Hematopoietic multipotent progenitor cell treated with erythropoietin and hydrocortisone succinate and interleukin-3 and kit ligand, for 6 days (in vitro differentiated cells): ENCODE measurements around the gene CIP2A.

Source experiments
- DNase-seq: peaks from one replicate; pipeline ENCODE4 v3.0.0-alpha.2; 2015

The CIP2A gene

GRCh38 chr3:108555966-108556581, 33.2 kb downstream of the CIP2A start:
- no peak for DNase-seq

DNA sequence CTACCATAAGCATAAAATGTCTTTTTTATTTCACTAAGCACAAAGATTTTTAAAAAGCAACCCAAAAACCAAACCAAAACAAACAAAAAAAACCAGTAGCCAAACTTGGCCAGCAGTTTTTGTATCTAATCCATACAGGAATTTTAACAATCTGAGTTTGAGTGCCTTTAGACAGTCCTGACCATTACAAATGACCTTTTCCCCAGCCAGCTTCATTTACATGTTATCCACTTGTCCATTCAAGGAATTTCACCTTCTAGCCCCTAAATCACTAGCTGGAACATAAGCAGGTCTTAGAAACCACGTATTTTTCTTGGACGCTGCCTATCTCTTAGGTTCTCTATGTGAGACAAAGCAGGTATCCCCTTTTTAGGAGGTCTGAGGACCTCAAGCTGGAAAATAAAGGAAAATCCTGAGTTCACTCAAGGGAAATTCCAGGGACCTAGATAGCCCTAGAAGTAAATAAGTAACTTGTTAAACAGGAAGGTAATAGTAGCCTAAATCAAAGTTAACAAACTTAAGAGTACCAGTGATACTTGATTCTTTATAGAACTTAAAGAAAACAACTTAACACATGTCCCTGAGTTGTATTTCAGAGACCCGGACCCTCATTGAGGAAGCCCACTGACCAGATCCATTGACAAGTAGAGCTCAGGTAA, 34.2 kb downstream of the CIP2A start:
- no peak for DNase-seq

- no peak for DNase-seq
Measured at GRCh38 chr3:108554229-108554628, 35.0 kb downstream of the CIP2A start.

DNA sequence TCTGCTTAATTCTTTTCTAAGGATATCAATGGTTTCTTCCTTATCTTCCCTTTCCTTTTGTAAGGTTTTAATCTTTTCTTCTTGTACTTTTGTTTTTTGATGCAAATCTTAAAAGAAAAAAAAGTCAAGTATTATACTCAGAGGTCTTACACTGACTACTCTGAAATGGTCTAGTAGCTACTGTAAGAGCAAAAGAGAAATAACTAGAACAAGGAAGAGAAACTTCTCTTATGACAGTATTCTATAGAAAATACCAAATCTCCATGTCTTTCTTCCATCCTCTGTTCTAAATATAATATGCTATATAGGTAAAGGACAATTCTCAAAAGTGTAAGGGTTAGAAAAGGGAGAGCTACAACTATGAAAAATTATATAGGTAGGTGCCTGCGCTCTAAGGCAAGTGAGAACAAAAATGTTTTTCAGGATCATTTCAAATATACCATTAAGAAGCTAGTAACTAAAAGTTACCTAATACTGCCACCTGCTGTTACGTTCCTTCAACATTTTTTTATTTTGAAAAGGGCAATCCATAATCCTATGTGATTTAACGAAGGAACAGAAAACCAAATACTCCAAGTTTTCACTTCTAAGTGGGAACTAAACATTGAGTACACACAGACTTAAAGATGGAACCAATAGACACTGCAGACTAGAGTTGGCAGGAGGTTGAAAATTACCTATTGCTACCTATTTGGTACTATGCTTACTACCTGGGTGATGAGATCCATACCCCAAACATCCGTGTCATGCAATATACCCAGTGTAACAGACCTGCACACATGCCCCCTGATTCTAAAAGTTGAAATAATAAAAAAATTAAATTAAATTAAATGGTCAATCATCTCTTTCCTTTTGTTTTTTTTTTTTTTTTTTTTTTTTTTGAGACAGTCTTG, 36.7 kb downstream of the CIP2A start:
- DNase-seq: peak; percentile 85

DNA sequence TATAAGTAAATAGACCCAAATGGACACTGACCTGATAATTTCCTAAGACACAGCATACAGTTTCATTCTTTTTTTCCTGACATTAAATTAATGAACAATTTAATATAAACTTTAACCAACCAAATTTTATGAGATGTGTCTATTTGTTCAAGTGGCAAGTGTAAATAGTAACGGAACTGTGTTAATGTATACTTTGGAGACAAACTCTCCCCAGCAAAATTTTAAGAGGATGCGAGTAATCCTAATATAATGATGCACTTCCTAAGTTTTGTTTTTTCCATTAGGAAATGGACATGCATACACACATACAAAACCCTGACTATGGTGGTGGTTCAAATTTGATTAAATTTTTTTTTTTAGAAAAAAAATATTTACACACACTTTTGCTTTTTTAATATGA, 40.4 kb downstream of the CIP2A start:
- DNase-seq: no peak

- no peak for DNase-seq
Measured at GRCh38 chr3:108548304-108548703, 40.9 kb downstream of the CIP2A start.

- DNase-seq: no peak
Measured at GRCh38 chr3:108546692-108547091, 42.5 kb downstream of the CIP2A start.

GRCh38 chr3:108546247-108546646, 43.0 kb downstream of the CIP2A start:
- DNase-seq: no peak

DNA sequence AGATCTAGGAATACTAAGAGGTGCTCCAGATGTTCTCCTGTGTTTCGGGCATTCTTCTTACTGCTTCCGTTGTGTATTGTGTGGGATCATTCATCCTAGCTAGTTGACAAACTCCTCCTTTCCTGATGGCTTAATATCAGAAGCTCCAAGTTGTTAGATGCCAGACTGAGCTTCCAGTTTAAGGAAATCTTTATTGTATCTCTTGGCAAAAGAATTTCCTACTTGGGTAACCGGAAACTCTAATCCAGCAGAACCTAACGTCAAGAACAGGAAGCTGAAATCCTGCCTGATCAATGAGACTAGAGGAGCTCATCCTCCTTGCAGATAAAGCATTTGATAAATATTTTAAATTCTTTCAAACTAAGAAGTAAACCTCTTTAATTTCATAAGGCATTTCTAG, 51.2 kb downstream of the CIP2A start:
- no peak for DNase-seq

- peak; percentile 44 for DNase-seq
Measured at GRCh38 chr3:108528459-108529252, 60.6 kb downstream of the CIP2A start.

- no peak for DNase-seq
Measured at GRCh38 chr3:108527817-108528216, 61.4 kb downstream of the CIP2A start.

GRCh38 chr3:108527109-108527508, 62.1 kb downstream of the CIP2A start:
- no peak for DNase-seq

DNA sequence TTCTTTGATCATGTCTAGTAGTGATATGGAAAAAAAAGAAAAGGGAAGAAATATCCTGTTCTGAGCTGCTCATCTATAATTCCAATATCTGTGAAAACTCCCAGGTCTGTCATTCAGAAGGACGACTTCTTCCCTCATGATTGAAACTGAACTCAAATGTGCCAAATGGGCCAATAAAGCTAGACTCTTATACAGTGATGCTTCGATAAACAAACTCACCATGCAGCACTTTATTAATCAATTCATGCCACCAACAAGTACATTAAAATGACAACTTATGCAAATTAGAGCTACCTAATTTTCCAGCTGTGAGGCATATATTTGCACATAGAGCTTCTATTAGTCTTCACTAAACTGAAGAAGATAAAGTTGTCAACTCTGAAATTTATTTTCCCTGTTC, 63.3 kb downstream of the CIP2A start:
- no peak for DNase-seq

DNA sequence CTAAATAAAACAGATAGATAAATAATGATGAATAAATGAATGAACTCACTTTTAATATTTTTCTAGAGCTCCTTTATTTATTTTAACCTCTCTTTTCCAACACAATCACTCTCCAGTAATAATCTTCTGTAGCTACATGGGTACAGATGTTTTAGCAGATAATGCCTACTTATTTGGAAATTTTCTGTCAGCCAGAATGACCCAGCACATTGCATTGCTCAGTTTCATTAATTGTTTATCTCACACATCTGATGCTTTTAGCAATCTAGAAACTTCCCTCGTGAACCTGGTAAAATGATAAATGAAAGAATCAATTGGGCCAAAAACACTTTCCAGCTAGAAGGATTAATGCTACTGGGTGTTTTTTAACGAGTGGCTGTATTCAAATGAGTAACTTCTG, 64.0 kb downstream of the CIP2A start:
- DNase-seq: peak; percentile 51

DNA sequence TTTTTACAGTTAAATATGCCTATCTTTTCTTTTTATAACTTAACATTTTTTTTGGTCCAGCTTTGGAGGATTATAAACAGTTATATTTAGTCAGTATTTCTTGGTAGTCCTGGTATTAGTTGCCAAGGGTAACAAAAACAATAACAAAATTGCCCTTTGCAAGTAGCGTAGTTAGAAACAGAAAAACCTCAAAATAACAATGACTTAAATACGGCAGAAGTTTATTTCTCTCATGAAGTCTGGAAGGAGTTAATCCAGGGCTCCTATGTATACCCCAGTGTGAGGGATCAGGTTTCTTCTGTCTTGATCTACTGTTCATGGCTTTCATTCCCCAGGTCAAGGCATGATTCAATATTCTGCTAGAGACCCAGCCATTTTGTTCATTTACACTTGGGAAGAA, 64.7 kb downstream of the CIP2A start:
- DNase-seq: no peak

GRCh38 chr3:108518895-108519294, 70.3 kb downstream of the CIP2A start:
- no peak for DNase-seq

- DNase-seq: no peak
Measured at GRCh38 chr3:108516881-108517280, 72.4 kb downstream of the CIP2A start.

DNA sequence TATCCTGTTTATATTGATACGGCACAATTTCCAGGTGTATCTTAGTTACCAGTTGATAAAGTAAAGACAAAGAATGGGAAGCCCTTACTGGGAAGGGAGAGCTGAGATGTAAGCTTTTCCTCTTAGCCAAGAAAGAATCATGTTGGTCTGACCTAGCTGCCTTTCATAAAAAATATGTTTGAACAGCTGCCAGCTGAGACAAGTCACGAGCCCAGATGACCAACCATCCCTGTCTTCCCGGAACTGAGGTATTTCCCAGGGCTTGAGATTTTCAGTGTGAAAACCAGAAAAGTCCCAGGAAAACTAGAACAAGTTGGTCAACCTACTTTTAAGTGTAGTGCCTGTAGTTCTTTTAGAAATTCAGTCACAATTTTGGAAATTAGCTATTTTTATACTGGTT, 75.3 kb downstream of the CIP2A start:
- no peak for DNase-seq

- DNase-seq: no peak
Measured at GRCh38 chr3:108512671-108513070, 76.6 kb downstream of the CIP2A start.

DNA sequence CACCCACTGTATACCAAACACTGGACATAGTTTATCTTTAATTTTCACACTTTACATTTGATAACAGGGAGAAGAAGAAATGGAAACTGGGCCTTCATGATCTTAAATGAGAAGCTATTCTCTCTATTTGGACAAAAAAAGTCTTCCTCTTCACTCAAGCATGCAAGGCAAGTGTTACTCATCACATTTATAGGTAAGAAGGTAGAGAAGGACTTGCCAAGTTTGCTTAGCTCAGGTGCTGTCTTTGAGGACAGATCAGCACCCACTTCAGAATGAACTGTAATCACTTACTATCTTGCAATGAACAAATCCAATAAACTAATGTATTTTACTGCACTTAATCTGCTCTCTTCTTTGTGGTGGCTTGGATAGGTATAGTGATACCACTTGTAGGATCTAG, 77.7 kb downstream of the CIP2A start:
- DNase-seq: no peak

DNA sequence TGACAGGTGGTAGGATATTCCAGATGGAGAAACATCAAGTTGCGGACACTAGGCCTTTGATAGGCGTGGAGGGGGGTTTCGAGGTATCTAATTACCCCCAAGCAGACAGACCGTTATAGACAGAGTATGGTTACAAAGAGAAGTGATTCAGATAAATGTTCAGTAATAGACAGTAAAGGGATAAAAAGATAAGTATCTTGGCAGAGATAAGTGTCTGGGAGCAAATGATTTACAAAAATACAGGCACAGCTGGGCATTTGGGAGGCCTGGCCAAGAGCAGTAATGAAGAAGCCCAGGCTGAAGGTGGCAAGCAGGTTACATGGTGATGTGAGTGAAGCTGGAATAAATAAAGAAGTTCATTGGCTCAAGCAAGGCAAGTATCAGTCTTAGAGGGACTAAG, 78.2 kb downstream of the CIP2A start:
- DNase-seq: no peak

DNA sequence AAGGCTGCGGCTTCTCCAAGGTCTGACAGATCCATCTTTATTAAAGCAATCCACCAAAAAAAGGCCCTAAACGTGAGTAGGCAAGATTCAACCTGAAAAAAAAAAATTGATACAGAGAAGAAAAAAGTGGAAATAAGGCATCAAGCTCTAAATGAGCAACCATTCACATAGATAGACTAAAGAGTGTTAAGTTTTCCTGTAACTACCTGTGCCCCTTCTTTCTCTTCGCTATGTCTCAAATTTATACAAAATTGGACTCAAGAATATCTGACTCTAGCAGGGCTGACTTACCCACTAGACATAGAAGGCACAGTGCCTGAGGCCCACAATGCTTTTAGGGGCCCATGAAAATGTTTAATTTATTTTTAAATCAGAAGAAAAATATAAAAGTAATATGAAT, 78.7 kb downstream of the CIP2A start, which contains the start of gene MYH15:
Gene MYH15 (minus strand): TSS at position 101 of the 400 bp plus-strand sequence. CDS start 66 bp downstream, at position 35.
- no peak for DNase-seq

- DNase-seq: peak; percentile 26
Measured at GRCh38 chr3:108509871-108510270, 79.4 kb downstream of the CIP2A start.
